ENCODE results near the gene PDIA2.
A peak's percentile ranks its signal among the peaks of the same experiment; 100 is the strongest.
"Not testable (repeated sequence)": the region's sequence is repeated elsewhere in the genome, so short reads cannot be mapped to it uniquely, and the experiment has no call there.

PDIA2 gene, protein sequence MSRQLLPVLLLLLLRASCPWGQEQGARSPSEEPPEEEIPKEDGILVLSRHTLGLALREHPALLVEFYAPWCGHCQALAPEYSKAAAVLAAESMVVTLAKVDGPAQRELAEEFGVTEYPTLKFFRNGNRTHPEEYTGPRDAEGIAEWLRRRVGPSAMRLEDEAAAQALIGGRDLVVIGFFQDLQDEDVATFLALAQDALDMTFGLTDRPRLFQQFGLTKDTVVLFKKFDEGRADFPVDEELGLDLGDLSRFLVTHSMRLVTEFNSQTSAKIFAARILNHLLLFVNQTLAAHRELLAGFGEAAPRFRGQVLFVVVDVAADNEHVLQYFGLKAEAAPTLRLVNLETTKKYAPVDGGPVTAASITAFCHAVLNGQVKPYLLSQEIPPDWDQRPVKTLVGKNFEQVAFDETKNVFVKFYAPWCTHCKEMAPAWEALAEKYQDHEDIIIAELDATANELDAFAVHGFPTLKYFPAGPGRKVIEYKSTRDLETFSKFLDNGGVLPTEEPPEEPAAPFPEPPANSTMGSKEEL

DNA sequence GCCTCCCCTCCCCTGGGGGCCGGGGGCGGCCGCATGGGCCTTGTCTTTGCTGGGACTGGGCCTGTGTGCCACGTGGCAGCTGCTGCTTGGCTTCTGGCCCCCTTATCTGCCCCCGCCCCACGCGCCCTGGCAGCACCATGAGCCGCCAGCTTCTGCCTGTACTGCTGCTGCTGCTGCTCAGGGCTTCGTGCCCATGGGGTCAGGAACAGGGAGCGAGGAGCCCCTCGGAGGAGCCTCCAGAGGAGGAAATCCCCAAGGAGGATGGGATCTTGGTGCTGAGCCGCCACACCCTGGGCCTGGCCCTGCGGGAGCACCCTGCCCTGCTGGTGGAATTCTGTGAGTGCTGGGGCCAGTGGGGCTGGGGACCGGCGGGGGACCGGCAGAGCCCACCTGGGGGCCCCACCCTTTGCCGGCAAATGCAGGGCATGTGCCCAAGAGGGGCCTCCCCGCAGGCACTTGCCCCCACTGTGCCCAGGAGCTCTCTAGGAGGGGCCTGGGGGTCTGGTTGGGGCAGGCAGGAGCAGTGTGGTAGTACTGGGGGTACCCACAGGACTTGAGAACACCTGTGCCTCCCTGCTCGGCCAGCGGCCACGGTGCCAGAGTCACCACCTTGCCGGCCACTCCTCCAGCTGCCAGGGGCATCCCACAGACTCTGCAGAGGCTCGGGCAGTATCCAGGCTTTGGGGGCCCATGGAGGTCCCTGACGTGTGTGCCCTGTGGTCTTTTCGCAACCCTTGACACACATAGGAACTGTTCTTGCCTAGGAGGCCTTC, at the start of gene PDIA2:
PDIA2 (plus strand) TSS at position 132 of the 773 bp plus-strand sequence; CDS start at position 138, 6 bp downstream.
- in situ Hi-C loops (cut with MboI; ENCODE audit: low pct_unique_long_range_greater_than_20kb, low sequenced_read_pairs): no loop called here

DNA sequence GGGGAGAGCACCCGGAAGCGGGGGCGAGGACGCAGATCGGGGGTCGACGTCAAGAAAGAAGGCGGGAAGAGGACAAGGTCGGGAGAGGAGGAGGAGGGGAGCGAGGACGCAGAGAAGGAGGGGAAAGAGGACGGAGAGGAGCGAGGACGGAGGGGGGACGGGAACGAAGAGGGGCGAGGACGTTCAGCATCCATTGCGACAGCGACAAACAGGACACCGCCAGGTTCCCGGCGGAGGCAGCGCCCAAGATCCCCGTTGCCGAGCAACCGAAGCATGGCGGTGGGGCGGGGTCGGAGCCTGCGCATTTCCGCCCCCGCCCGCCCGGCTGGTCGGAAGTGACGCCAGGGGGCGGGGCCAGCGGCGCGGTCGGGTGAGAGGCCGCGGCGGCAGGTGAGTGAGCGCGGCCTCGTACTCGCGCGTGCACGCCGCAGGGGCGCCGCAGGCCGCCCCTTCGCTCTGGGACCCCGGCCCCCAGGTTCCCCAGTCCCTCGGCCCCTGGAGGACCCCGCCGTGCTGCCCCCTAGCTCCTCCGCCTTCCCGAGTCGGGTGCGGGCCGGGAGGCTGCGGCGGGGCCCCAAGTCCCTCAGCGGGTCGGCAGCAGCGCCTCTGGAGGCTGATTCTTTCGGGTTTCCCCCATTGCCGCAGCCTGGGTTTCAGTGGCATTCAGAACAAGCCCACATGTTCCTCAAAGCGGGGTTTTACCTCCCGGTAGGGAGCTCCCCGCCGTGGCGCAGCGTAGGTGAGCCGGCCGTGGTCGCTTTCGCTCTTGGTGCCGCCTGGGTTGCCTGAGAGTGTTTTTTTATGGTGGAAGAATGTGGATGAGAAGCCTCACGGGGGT, 48.3 kb upstream of the PDIA2 start, which contains the start of gene FAM234A:
FAM234A (plus strand) TSS at position 354 of the 838 bp plus-strand sequence. CDS start 19,593 bp downstream, outside the sequence.
- in situ Hi-C loops (cut with MboI; ENCODE audit: low pct_unique_long_range_greater_than_20kb, low sequenced_read_pairs): no loop called here
- peak; percentile 95 for DNase-seq

More for the DNA sequence above, at the start of gene PDIA2:
- DNase-seq: no peak

DNA sequence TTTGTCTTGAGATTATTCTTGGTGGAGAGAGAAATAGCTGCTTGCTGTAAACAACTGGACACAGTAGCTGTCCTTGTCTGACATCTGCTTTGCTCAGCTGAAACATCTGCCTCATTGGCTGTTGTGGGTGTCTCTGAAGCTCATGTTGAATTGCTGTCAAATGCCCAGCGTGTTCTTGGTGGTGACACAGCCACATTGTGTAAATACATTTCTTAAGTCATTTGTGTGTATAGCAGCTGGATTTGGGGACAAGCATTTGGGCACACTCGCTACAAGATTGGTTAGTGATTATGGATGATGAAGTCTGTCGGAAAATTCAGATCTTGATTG, 43.1 kb upstream of the PDIA2 start:
- DNase-seq: no peak
- in situ Hi-C loops (cut with MboI; ENCODE audit: low pct_unique_long_range_greater_than_20kb, low sequenced_read_pairs): no loop called here

DNA sequence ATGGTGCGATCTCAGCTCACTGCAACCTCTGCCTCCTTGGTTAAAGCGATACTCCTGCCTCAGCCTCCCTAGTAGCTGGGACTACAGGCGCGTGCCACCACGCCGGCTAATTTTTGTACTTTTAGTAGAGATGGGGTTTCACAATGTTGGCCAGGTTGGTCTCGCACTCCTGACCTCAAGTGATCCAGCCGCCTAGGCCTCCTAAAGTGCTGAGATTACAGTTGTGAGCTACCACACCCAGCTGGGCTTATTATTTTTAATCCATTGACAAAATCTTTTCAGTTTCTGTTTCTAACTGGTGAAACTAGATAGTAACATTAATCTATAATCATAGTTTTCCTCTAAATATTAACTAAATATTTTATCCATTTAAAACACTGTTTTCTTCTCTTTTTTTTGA, 42.4 kb upstream of the PDIA2 start:
- DNase-seq: no peak
- in situ Hi-C loops (cut with MboI; ENCODE audit: low pct_unique_long_range_greater_than_20kb, low sequenced_read_pairs): no loop called here

DNA sequence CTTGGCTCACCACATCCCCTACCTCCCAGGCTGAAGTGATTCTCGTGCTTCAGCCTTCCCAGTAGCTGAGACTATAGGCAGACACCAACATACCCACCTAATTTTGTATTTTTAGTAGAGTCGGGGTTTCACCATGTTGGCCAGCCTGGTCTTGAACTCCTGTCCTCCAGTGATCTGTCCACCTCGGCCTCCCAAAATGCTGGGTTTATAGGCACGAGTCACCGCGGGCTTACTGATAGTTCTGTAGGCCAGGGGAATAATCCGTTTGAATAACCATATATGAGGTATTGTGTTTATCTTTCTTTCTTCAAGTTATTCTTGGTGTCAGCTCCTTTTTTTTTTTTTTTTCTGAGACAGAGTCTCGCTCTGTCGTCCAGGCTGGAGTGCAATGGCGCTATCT, 40.7 kb upstream of the PDIA2 start:
- in situ Hi-C loops (cut with MboI; ENCODE audit: low pct_unique_long_range_greater_than_20kb, low sequenced_read_pairs): no loop called here
- DNase-seq: no peak

DNA sequence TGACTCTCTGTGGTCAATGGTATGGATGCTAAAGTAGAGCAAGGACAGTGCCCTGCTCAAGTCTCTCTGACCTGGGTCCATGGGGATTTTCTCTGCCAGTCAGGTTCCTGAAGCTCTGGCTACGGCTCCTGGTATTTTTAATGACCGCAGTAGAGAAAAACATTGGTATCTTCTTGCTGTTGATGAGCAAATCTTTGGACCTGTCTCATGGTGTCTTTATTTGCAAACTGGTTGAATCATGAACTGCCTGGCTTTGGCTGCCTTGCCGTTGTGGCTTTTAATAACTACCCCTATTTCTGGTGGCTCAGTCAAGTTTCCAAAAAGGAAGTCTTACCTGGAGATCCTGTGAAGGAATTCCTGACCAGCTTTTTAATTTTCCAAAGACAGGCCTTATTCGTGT, 39.6 kb upstream of the PDIA2 start:
- no peak for DNase-seq
- in situ Hi-C loops (cut with MboI; ENCODE audit: low pct_unique_long_range_greater_than_20kb, low sequenced_read_pairs): no loop called here

DNA sequence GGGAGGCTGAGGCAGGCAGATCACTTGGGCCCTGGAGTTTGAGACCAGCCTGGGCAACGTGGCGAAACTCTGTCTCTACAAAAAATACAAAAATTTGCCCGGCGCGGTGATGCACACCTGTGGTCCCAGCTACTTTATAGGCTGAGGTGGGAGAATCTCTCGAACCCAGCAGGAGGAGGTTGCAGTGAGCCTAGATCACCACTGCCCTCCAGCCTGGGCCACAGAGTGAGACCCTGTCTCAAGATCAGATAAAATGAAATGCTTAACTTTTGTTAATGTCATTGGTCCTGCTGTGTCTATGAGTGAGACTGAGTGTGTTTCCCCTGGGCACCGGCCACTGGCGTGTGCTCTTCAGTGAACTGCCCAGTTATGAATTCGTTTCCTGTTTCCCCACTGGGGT, 37.9 kb upstream of the PDIA2 start:
- no peak for DNase-seq
- in situ Hi-C loops (cut with MboI; ENCODE audit: low pct_unique_long_range_greater_than_20kb, low sequenced_read_pairs): no loop called here

DNA sequence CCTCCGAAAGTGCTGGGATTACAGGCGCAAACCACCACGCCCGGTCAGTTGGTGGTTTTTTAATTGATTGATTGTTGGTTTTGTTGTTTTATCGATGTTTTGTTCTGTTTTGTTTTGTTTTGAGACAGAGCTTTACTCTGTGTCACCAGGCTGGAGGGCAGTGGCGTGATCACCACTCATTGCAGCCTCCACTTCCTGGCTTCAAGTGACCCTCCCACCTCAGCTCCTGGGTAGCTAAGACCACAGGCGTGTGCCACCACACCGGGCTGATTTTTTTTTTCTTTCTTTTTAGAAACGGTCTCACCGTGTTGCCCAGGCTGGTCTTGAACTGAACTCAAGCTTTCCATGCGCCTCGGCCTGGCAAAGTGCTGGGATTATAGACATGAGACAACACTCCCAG, 35.9 kb upstream of the PDIA2 start:
- no peak for DNase-seq
- in situ Hi-C loops (cut with MboI; ENCODE audit: low pct_unique_long_range_greater_than_20kb, low sequenced_read_pairs): no loop called here

DNA sequence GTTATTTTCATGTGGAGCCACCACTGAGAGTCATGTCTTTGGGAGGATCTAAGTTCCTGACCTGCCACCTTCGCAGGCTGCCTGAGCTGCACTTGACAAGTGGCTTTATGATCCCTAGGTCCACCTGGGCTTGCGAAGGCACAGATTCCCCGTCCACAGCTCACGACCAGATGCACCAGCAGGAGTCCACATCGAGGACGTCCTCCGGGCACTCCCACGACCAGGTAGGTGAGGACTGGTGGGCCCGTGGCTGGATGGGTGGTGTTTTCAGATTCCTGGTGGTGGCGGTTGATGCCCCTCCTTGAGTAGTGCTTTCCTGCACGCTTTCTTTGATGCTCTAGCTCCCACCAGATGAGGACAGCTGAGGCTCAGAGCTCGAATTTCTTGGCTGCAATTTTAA, 33.5 kb upstream of the PDIA2 start:
- in situ Hi-C loops (cut with MboI; ENCODE audit: low pct_unique_long_range_greater_than_20kb, low sequenced_read_pairs): no loop called here
- no peak for DNase-seq

DNA sequence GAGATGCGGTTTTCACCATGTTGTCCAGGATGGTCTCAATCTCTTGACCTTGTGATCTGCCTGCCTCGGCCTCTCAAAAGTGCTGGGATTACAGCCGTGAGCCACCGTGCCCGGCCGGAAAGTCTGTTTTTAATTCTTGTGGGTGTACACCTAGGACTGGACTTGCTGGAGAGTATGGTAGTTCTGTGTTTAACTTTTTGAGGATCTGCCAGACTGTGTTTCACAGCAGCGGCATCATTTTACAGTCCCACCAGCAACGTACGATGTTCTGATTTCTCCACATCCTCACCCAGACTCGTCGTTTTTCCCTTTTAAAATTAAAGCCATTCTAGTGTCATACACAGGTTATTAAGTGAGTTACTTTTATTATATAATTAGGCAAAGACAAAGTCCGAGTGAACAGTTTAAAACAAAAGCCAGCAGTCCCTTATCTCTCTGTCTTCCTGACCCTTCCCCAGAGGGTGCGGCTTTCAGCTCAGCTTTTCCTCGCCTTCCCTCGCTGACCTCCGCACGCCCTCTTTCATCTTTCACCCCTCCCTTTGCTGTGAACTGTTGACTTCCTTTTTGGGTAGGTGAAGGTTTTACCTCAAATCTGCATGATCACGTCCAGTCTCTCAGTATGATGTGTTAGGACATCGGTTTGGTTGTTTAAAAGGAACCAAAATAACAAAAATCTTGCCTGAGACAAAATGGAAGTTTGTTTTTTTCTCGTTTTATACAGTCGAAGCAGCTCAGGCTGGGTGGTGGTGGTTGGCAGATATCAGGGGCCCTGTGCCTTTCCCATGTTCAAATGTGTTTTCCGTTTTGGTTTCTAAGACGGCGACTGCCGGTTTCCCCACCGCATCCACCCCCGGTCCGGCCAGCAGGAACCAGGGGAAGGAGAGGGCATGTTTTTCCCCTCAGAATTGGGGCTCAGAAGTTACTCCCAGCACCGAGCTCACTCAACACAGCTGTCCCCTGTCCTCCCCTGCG, 30.3 kb upstream of the PDIA2 start:
- no peak for DNase-seq
- in situ Hi-C loops (cut with MboI; ENCODE audit: low pct_unique_long_range_greater_than_20kb, low sequenced_read_pairs): no loop called here

DNA sequence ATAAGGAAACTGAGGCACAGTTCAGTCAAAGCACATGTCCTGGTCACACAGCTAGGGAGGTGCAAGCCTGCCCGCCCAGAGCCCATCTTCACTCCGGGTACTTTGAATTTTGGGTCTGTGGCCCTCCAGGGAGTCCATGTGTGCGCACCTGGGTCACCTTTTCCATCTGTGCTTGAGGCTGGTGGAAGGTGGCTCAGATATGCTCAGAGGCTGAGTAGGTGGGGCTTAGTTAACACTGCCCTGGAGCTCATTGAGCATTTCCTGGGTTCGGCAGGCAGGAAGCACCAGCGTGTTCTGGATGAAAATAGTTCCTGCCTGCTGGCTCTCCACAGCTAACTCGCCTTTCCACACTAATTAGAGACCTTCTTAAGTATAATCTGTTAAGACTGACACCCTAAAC, 29.1 kb upstream of the PDIA2 start:
- no peak for DNase-seq
- in situ Hi-C loops (cut with MboI; ENCODE audit: low pct_unique_long_range_greater_than_20kb, low sequenced_read_pairs): no loop called here

DNA sequence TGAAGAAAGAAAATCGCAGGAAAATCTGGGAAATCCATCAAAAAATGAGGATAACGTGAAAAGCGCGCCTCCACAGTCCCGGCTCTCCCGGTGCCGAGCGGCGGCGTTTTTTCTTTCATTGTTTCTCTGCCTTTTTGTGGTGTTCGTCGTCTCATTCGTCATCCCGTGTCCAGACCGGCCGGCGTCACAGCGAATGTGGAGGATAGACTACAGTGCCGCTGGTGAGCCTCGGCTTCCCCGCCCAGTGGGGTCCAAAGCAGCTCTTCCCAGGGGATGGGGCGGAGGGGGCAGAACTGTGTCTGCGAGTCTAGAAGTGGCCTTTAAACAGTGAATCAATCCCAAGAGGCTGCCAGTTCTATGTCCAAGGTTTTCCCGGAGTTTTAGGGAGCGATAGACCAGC, 28.5 kb upstream of the PDIA2 start:
- no peak for DNase-seq
- in situ Hi-C loops (cut with MboI; ENCODE audit: low pct_unique_long_range_greater_than_20kb, low sequenced_read_pairs): no loop called here

DNA sequence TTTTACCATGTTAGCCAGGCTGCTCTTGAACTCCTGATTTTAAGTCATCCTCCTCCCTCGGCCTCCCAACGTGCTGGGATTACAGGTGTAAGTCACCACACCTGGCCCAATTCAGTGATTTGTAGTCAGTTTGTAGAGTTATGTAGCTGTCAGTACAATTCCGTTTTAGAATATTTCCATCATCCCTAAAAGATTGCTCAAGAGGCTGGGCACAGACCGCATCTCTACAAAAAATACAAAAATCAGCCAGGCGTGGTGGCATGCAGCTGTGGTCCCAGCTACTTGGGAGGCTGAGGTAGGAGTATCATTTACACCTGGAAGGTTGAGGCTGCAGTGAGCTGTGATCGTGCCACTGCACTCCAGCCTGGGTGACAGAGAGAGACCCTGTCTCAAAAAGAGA, 27.8 kb upstream of the PDIA2 start:
- in situ Hi-C loops (cut with MboI; ENCODE audit: low pct_unique_long_range_greater_than_20kb, low sequenced_read_pairs): no loop called here
- no peak for DNase-seq

DNA sequence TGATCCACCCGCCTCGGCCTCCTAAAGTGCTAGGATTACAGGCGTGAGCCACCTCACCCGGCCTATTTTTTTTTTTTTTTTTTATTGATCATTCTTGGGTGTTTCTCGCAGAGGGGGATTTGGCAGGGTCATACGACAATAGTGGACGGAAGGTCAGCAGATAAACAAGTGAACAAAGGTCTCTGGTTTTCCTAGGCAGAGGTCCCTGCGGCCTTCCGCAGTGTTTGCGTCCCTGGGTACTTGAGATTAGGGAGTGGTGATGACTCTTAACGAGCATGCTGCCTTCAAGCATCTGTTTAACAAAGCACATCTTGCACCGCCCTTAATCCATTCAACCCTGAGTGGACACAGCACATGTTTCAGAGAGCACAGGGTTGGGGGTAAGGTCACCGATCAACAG, 24.9 kb upstream of the PDIA2 start:
- in situ Hi-C loops (cut with MboI; ENCODE audit: low pct_unique_long_range_greater_than_20kb, low sequenced_read_pairs); DNase-seq: not testable (repeated sequence)

DNA sequence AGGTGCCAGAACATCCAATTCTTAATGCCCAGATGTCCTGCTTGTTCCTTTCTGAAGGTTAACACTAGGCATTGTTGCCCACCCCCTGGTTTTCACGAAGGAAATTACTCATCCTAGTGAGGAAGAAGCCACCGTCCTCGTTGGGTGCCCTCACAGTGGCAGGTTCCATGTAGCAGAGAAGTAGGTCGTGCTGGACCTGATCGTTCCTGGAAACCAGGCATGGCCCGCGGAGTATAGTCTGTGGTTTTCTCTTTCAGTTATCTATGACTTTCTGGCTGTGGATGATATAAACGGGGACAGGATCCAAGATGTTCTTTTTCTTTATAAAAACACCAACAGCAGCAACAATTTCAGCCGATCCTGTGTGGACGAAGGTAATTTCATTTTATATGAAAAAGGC, 23.7 kb upstream of the PDIA2 start:
- in situ Hi-C loops (cut with MboI; ENCODE audit: low pct_unique_long_range_greater_than_20kb, low sequenced_read_pairs): no loop called here
- DNase-seq: no peak

DNA sequence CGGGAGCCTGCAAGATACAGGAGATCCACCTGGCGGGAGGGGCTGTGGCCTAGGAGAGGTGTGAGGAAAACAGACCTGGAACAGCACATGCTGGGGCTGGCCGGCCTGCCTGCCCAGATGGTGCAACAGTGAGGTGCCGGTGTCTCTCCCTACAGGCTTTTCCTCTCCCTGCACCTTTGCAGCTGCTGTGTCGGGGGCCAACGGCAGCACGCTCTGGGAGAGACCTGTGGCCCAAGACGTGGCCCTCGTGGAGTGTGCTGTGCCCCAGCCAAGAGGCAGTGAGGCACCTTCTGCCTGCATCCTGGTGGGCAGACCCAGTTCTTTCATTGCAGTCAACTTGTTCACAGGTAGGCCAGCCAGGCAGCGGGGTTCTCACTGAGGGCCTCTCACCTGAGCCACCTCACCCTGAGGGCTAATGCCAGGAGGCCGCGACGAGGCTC, 23.1 kb upstream of the PDIA2 start:
- no peak for DNase-seq
- in situ Hi-C loops (cut with MboI; ENCODE audit: low pct_unique_long_range_greater_than_20kb, low sequenced_read_pairs): no loop called here

DNA sequence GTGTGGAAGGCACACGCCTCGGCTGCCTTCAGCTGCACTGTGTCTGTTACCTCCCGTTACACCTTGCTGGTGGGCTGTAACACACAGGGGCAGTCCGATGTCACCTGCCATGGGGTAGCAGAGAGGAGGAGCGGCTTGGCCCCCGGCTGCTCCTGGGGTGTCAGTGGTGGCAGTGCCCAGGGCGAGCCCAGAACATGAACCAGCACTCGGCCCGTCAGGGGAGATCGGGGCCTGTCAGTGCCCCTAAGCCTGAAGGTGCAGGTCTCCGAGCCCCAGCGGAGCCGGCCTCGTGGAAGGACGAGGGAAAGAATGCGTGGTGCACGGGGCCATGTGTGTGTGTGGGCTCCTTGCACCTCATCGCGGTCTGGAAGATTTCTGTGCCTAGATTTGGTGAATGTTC, 22.6 kb upstream of the PDIA2 start:
- in situ Hi-C loops (cut with MboI; ENCODE audit: low pct_unique_long_range_greater_than_20kb, low sequenced_read_pairs): no loop called here
- no peak for DNase-seq

DNA sequence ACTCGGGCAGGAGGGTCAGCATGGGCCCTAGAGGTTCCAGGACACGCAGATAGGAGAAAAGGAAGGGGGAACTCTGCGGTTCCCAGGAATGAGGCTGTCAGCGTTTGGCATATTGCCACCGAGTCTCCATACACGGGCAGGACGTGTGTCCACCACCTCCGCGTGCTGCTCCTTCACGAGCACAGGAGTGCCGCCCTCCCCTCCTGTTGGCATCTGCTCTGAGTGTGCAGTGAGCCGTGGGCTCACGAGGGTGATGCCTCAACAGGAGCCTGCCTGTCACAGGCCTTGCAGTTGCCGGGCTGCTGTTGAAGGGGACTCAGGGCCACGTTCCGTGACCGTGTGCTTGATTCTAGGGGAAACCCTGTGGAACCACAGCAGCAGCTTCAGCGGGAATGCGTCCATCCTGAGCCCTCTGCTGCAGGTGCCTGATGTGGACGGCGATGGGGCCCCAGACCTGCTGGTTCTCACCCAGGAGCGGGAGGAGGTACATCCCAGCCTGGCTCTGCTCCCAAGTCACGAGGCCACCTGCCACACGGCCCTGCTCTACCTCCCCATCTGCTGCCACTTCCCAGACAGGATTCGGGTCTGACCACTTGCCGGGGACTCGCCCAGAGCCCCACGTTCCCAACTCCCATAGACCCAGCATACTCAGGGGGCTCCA, 21.8 kb upstream of the PDIA2 start:
- in situ Hi-C loops (cut with MboI; ENCODE audit: low pct_unique_long_range_greater_than_20kb, low sequenced_read_pairs): no loop called here

More for the DNA sequence above, 21.8 kb upstream of the PDIA2 start:
- no peak for DNase-seq

All from KBM-7 (cell line).